OCI-LY7 (cell line): Measurements from ENCODE around the gene RAB42. TPM values are rescaled to one million over a fixed set of nuclear protein-coding genes. Genes with fewer than 3 reads are reported as not detected.

ENCODE experiments used
- BruUV-seq: library from RNA; stranded (reverse); fragments of 400-500 nt; replicated peaks from 2 replicates; lab custom pipeline; 2021; lab: Mats Ljungman, UMichigan
- CTCF ChIA-PET: fragments of 300-600 bp; sonication (Branson Sonifier 250); formaldehyde crosslinking; loops from one replicate; lab custom pipeline; 2022; ENCODE audit warnings: antibody characterized with exemption; ENCODE audit not compliant: unreplicated experiment; lab: Charles Lee
- POLR2A ChIA-PET: fragments of 300-600 bp; sonication (Branson Sonifier 250); formaldehyde crosslinking; loops from one replicate; lab custom pipeline; 2022; ENCODE audit warnings: antibody characterized with exemption; lab: Charles Lee
- DNase-seq: peaks from one replicate; pipeline ENCODE4 v3.0.0-alpha.2; 2015; ENCODE audit warnings: low spot score
- H2AFZ ChIP-seq: fragments of 200-600 bp; sonication (generic), shearing (Covaris generic); 2 replicates; pipeline ENCODE4 v1.6.1; 2014; ENCODE audit warnings: mild to moderate bottlenecking, antibody characterized with exemption, low read length, moderate library complexity
- H3K27ac ChIP-seq: fragments of 200-600 bp; sonication (generic); 2 replicates; pipeline ENCODE4 v1.5.1; 2014; ENCODE audit warnings: mixed run types, low read depth, mild to moderate bottlenecking, moderate library complexity, low read length, inconsistent platforms; ENCODE audit not compliant: poor library complexity, severe bottlenecking
- H3K36me3 ChIP-seq: fragments of 200-600 bp; sonication (generic); 2 replicates; pipeline ENCODE4 v1.6.1; 2014; ENCODE audit warnings: mild to moderate bottlenecking, antibody characterized with exemption, low read length, moderate library complexity, mixed read lengths; ENCODE audit not compliant: insufficient read depth
- H3K4me1 ChIP-seq: fragments of 200-600 bp; sonication (generic); 2 replicates; pipeline ENCODE4 v1.5.1; 2014; ENCODE audit warnings: mild to moderate bottlenecking, low read length; ENCODE audit not compliant: insufficient read depth, poor library complexity, severe bottlenecking
- H3K4me2 ChIP-seq: fragments of 200-600 bp; sonication (generic); 2 replicates; pipeline ENCODE4 v1.6.1; 2014; ENCODE audit warnings: mild to moderate bottlenecking, low read length
- H3K4me3 ChIP-seq: fragments of 200-600 bp; sonication (generic); 2 replicates; pipeline ENCODE4 v1.5.1; 2014; ENCODE audit warnings: mild to moderate bottlenecking, low read depth, low read length; ENCODE audit not compliant: poor library complexity, severe bottlenecking
- H3K79me2 ChIP-seq: fragments of 200-600 bp; sonication (generic); 2 replicates; pipeline ENCODE4 v1.6.1; 2016; ENCODE audit warnings: low read depth, mild to moderate bottlenecking, low read length, moderate library complexity, mixed read lengths; ENCODE audit not compliant: insufficient read depth
- H3K9me2 ChIP-seq: fragments of 200-600 bp; sonication (generic); 2 replicates; pipeline ENCODE4 v1.6.1; 2016; ENCODE audit warnings: mild to moderate bottlenecking, low read length, mixed read lengths; ENCODE audit not compliant: insufficient read depth
- H3K9me3 ChIP-seq: fragments of 200-600 bp; sonication (generic); 2 replicates; pipeline ENCODE4 v1.6.1; 2014; ENCODE audit warnings: mild to moderate bottlenecking, mixed run types, low read length, mixed read lengths
- H4K20me1 ChIP-seq: fragments of 200-600 bp; sonication (generic); 2 replicates; pipeline ENCODE4 v1.6.1; 2014; ENCODE audit warnings: mild to moderate bottlenecking, antibody characterized with exemption, low read length, moderate library complexity, mixed read lengths; ENCODE audit not compliant: insufficient read depth
- CTCF ChIP-seq: fragments of 200-600 bp; sonication (generic); conservative IDR thresholded peaks from 2 replicates; pipeline ENCODE4 v1.5.1; 2014; ENCODE audit warnings: mild to moderate bottlenecking, antibody characterized with exemption, low read length, moderate library complexity, mixed read lengths
- EZH2phosphoT487 ChIP-seq: fragments of 200-600 bp; sonication (generic); IDR thresholded peaks from 2 replicates; pipeline ENCODE4 v1.6.1; 2018; ENCODE audit warnings: low read depth, borderline replicate concordance, mild to moderate bottlenecking, mixed run types, antibody characterized with exemption, low read length, moderate library complexity, mixed read lengths
- intact Hi-C: fragments of 100-400 bp; cut with micrococcal nuclease; formaldehyde crosslinking; loops from one replicate; pipeline ENCODE4 v1.10.0; 2022; ENCODE audit not compliant: unreplicated experiment
- total RNA-seq, 2 experiments: library from RNA; depleted of rRNA in 1 of 2; stranded (reverse); fragments of >200 nt in 1 of 2; shearing (Covaris generic) in 1 of 2; gene quantifications; 2 replicates each; pipeline ENCODE4 v1.2.3, GENCODE V29; 2014 to 2022

Gene RAB42
- total RNA-seq, 2 experiments from 2014 or later = not detected

DNA sequence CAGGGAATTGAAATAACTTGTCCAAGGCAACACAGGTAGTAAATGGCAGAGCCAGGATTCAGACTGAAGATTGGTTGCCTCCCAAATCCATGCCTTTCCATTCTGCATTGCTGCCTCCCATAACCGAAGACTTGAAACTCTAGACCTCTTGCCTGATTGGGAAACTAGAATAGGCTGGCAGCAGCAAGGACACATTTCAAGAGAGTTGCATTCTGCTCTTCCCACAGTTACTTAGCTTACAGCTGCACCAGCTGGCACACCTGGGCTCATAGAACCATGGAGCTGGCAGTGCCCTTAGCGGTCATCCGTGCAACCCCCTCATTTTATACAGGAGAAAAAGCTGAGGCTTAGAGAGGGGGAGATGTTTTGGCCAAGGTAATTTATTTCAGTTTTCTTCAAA lies 31.2 kb upstream of the RAB42 start:
- Histone ChIP-seq H3K27ac (no peak overlapping the region), H4K20me1 (no peaks in the 10 kb centered on the region), H3K4me3 (no peak overlapping the region), H3K4me2 (no peak overlapping the region), H3K9me3 (no peaks in the 10 kb centered on the region), H3K9me2 (no peaks in the 10 kb centered on the region), H3K4me1 (no peaks in the 10 kb centered on the region), H3K36me3 (peaks cover 87% of the 10 kb centered on the region), H3K79me2 (no peaks in the 10 kb centered on the region), H2AFZ (no peak overlapping the region)
- DNase-seq = no peak
- no peak for TF ChIP-seq CTCF
- no peak for TF ChIP-seq EZH2phosphoT487
- ChIA-PET CTCF (no interaction called here), POLR2A (interaction anchor here (1.0 kb wide), 1 partner anchor 16 kb away, joined by 3 read pairs; no protein-coding TSS in a partner anchor)
- intact Hi-C loops = no loop called here
- BruUV-seq = no TSS peak

GRCh38 chr1:28564310-28564709 lies 27.8 kb upstream of the RAB42 start:
- Histone ChIP-seq H3K36me3 (peaks cover 85% of the 10 kb centered on the region), H3K4me3 (no peak overlapping the region), H3K4me2 (no peak overlapping the region), H3K27ac (no peak overlapping the region), H3K9me3 (no peaks in the 10 kb centered on the region), H3K79me2 (no peaks in the 10 kb centered on the region), H4K20me1 (no peaks in the 10 kb centered on the region), H3K9me2 (no peaks in the 10 kb centered on the region), H2AFZ (no peak overlapping the region), H3K4me1 (no peaks in the 10 kb centered on the region)
- BruUV-seq = no TSS peak
- no peak for DNase-seq
- CTCF ChIA-PET = no interaction called here
- TF ChIP-seq CTCF = no peak
- intact Hi-C loops = no loop called here
- POLR2A ChIA-PET = interaction anchor here (0.9 to 1.5 kb wide), 2 partner anchors 9 to 15 kb away, joined by 3 to 5 read pairs; no protein-coding TSS in a partner anchor

- Histone ChIP-seq H3K4me1 (no peaks in the 10 kb centered on the region), H3K4me3 (no peak overlapping the region), H3K4me2 (no peak overlapping the region), H3K79me2 (no peaks in the 10 kb centered on the region), H3K36me3 (peaks cover 78% of the 10 kb centered on the region), H3K27ac (no peak overlapping the region), H3K9me3 (no peaks in the 10 kb centered on the region), H3K9me2 (no peaks in the 10 kb centered on the region), H4K20me1 (no peaks in the 10 kb centered on the region), H2AFZ (no peak overlapping the region)
- POLR2A ChIA-PET = interaction anchor here (0.6 to 1.5 kb wide), 3 partner anchors 10 to 393 kb away, joined by 3 to 5 read pairs (median 4); no protein-coding TSS in a partner anchor
- CTCF ChIA-PET = no interaction called here
- DNase-seq = no peak
- TF ChIP-seq CTCF (no peak), EZH2phosphoT487 (no peak)
- intact Hi-C loops = no loop called here
- no TSS peak for BruUV-seq
Measured at GRCh38 chr1:28565040-28565439, 27.0 kb upstream of the RAB42 start.
